SK-N-MC (cell line): ENCODE data around the gene DNASE1.

ENCODE experiments used
- EZH2 ChIP-seq: fragments of 200-600 bp; sonication (generic); IDR thresholded peaks from one replicate; pipeline ENCODE4 v1.6.1; 2017; ENCODE audit warnings: antibody characterized with exemption
- POLR2AphosphoS5 ChIP-seq: IDR thresholded peaks from 2 replicates; pipeline ENCODE4 v1.6.1; 2012; ENCODE audit warnings: mild to moderate bottlenecking, low read depth, low read length, borderline replicate concordance

DNA sequence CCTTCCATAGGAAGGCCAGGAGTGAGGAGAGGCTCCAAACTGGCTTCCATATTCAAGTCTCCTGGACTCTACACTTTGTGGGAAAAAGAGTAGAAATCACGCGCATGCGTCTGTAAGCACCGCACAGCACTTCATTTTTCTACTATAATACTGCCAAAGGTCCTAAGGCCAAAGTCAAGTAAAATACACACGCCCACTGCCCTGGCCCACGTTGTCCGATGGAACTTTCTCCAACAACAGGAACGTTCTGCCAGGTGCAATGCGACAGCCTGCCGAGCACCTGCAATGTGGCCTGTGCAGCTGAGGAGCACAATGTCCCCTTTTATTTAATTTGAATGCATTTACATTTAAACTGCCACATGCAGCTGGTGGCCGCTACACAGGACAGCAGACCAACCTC lies 23.5 kb downstream of the DNASE1 start:
- TF ChIP-seq POLR2AphosphoS5, result no peak
- TF ChIP-seq EZH2, result no peak
